Peyer's patch (tissue), 4 donors: ENCODE results near the gene IMPDH1.

Source experiments
- POLR2A ChIP-seq, 2 donors: fragments of 450-650 bp; IDR thresholded peaks; one replicate each; pipeline ENCODE4 v1.5.1; 2017; ENCODE audit warnings: antibody characterized with exemption in 2 of 2, mild to moderate bottlenecking in 2 of 2, moderate library complexity in 2 of 2
- TF ChIP-seq, protein P1 (sequence below), 6 experiments: fragments of 450-650 bp in 4 of 6; fragments of 200-600 bp in 2 of 6; sonication (generic) in 1 of 6; IDR thresholded peaks; one replicate each; pipeline ENCODE4 v1.5.1; 2017 to 2019; ENCODE audit warnings: antibody characterized with exemption in 6 of 6, mild to moderate bottlenecking in 3 of 6, moderate library complexity in 1 of 6

DNA sequence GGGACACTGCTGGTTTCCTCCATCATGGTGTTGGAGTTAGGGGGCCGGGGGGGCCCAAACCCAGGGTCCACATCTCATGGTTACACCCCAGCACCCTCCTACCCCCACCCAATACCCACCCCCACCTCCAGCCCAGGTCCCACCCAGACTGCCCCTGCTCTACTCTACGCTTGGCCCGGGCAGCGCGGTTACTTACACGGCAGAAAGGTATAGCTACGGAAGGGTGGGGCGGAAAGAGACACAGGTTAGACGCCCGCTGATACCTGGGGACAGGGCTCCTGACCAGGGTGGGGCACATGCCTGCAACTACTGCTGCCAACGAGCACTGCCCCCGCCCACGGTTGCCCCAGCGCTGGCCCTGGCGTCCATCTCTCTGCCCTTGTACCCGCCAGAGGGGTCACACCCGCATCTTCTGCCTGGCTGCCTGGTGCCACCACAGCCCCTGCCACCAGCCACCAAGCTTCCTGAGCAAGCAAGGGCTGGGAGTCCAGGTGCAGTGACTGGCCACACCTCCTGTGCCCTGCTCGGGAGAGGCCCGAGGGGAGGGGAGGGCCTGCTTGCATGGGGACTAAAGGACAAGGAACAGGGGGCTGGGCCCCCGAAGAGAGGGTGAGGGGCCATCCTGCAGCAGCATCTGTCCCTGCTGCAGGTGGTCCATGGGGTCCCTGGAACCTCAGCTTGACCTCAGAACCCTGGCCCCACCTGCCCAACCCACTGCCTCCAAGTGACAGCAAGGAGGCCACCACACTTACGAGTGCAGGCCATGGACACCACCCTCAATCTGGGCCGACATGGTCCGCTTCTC lies 16.1 kb downstream of the IMPDH1 start:
- TF ChIP-seq, protein P1, sequence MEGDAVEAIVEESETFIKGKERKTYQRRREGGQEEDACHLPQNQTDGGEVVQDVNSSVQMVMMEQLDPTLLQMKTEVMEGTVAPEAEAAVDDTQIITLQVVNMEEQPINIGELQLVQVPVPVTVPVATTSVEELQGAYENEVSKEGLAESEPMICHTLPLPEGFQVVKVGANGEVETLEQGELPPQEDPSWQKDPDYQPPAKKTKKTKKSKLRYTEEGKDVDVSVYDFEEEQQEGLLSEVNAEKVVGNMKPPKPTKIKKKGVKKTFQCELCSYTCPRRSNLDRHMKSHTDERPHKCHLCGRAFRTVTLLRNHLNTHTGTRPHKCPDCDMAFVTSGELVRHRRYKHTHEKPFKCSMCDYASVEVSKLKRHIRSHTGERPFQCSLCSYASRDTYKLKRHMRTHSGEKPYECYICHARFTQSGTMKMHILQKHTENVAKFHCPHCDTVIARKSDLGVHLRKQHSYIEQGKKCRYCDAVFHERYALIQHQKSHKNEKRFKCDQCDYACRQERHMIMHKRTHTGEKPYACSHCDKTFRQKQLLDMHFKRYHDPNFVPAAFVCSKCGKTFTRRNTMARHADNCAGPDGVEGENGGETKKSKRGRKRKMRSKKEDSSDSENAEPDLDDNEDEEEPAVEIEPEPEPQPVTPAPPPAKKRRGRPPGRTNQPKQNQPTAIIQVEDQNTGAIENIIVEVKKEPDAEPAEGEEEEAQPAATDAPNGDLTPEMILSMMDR (IDR thresholded peaks at IDR 0.05), result no peak
- no peak for TF ChIP-seq POLR2A (IDR thresholded peaks at IDR 0.05)
